Activated naive CD4-positive, alpha-beta T cell treated with anti-CD3 and anti-CD28 coated beads for 36 hours (primary cell): ENCODE results near the gene GALK1. TPM values are rescaled to one million over a fixed set of nuclear protein-coding genes. Genes with fewer than 3 reads are reported as not detected.

ENCODE experiments used
- CTCF ChIA-PET: fragments of 350-600 bp; sonication (Branson Sonifier 250); formaldehyde crosslinking; loops from one replicate; lab custom pipeline; 2021; ENCODE audit warnings: antibody characterized with exemption; lab: Charles Lee
- DNase-seq: peaks from one replicate; pipeline ENCODE4 v3.0.0-alpha.2; 2020
- H3K27ac Mint-ChIP-seq: one replicate; pipeline ENCODE4 v1.8.0; 2021; ENCODE audit warnings: mild to moderate bottlenecking, mixed read lengths
- H3K27me3 Mint-ChIP-seq: one replicate; pipeline ENCODE4 v1.8.0; 2021; ENCODE audit warnings: low read depth, mixed read lengths
- H3K36me3 Mint-ChIP-seq: one replicate; pipeline ENCODE4 v1.8.0; 2021; ENCODE audit warnings: low read depth, mixed read lengths
- H3K4me1 Mint-ChIP-seq: one replicate; pipeline ENCODE4 v1.8.0; 2021; ENCODE audit warnings: low read depth, mixed read lengths
- H3K4me3 Mint-ChIP-seq: one replicate; pipeline ENCODE4 v1.8.0; 2021; ENCODE audit warnings: mild to moderate bottlenecking, moderate library complexity, mixed read lengths
- H3K9me3 Mint-ChIP-seq: one replicate; pipeline ENCODE4 v1.8.0; 2021; ENCODE audit warnings: mixed read lengths
- intact Hi-C: fragments of 100-400 bp; cut with micrococcal nuclease; formaldehyde crosslinking; loops from one replicate; pipeline ENCODE4 v1.15.1; 2023
- total RNA-seq, 2 experiments: library from RNA; stranded (reverse); gene quantifications; one replicate each; pipeline ENCODE4 v1.2.3, GENCODE V29; 2021

The GALK1 gene
- total RNA-seq, 2 experiments from 2014 or later = 48.7 to 50.2 TPM

GRCh38 chr17:75806822-75807500 is 42.0 kb upstream of the GALK1 start:
- CTCF ChIA-PET = interaction anchor here (0.6 kb wide), 1 partner anchor 11 kb away, joined by 4 read pairs; no protein-coding TSS in a partner anchor
- peaks cover 16% of the 10 kb centered on the region for H3K4me1 Mint-ChIP-seq
- H3K27ac Mint-ChIP-seq = no peak overlapping the region
- no peaks in the 10 kb centered on the region for H3K36me3 Mint-ChIP-seq
- no peak for DNase-seq
- no peak overlapping the region for H3K4me3 Mint-ChIP-seq
- no peaks in the 10 kb centered on the region for H3K27me3 Mint-ChIP-seq
- no peaks in the 10 kb centered on the region for H3K9me3 Mint-ChIP-seq
- intact Hi-C loops = no loop called here

- no peak overlapping the region for H3K4me3 Mint-ChIP-seq
- intact Hi-C loops = no loop called here
- no peaks in the 10 kb centered on the region for H3K9me3 Mint-ChIP-seq
- peaks cover 5% of the 10 kb centered on the region for H3K36me3 Mint-ChIP-seq
- no peak for DNase-seq
- H3K27me3 Mint-ChIP-seq = no peaks in the 10 kb centered on the region
- H3K27ac Mint-ChIP-seq = no peak overlapping the region
- CTCF ChIA-PET = interaction anchor here (0.6 to 1.7 kb wide), 5 partner anchors 23 to 654 kb away, joined by 3 to 5 read pairs (median 3); no protein-coding TSS in a partner anchor
- H3K4me1 Mint-ChIP-seq = peaks cover 16% of the 10 kb centered on the region
Measured at GRCh38 chr17:75803883-75804282, 38.9 kb upstream of the GALK1 start.

GRCh38 chr17:75799402-75799801 is 34.4 kb upstream of the GALK1 start:
- no peaks in the 10 kb centered on the region for H3K9me3 Mint-ChIP-seq
- H3K4me1 Mint-ChIP-seq = peaks cover 14% of the 10 kb centered on the region
- CTCF ChIA-PET = interaction anchor here (0.9 to 1.7 kb wide), 3 partner anchors 12 to 48 kb away, joined by 4 to 5 read pairs (median 4); no protein-coding TSS in a partner anchor
- no peak overlapping the region for H3K4me3 Mint-ChIP-seq
- H3K27me3 Mint-ChIP-seq = no peaks in the 10 kb centered on the region
- intact Hi-C loops = no loop called here
- H3K27ac Mint-ChIP-seq = no peak overlapping the region
- H3K36me3 Mint-ChIP-seq = peaks cover 7% of the 10 kb centered on the region
- DNase-seq = no peak

- no peaks in the 10 kb centered on the region for H3K9me3 Mint-ChIP-seq
- H3K4me1 Mint-ChIP-seq = peaks cover 24% of the 10 kb centered on the region
- no peak overlapping the region for H3K27ac Mint-ChIP-seq
- intact Hi-C loops = no loop called here
- DNase-seq = no peak
- CTCF ChIA-PET = interaction anchor here (0.7 to 1.6 kb wide), 7 partner anchors 9 to 482 kb away, joined by 3 to 7 read pairs (median 3); partner anchors contain the start of gene TRIM65
- no peaks in the 10 kb centered on the region for H3K27me3 Mint-ChIP-seq
- no peak overlapping the region for H3K4me3 Mint-ChIP-seq
- peaks cover 14% of the 10 kb centered on the region for H3K36me3 Mint-ChIP-seq
Measured at GRCh38 chr17:75795820-75796607, 31.0 kb upstream of the GALK1 start.

GRCh38 chr17:75793460-75793859 is 28.5 kb upstream of the GALK1 start:
- Mint-ChIP-seq H3K4me1 (peaks cover 28% of the 10 kb centered on the region), H3K36me3 (peaks cover 8% of the 10 kb centered on the region), H3K4me3 (no peak overlapping the region), H3K27me3 (no peaks in the 10 kb centered on the region), H3K27ac (peak overlapping the region; percentile 3), H3K9me3 (no peaks in the 10 kb centered on the region)
- CTCF ChIA-PET = interaction anchor here (0.5 to 1.0 kb wide), 3 partner anchors 8 to 194 kb away, joined by 3 read pairs; no protein-coding TSS in a partner anchor
- no peak for DNase-seq
- intact Hi-C loops = no loop called here

- DNase-seq = no peak
- H3K4me1 Mint-ChIP-seq = peaks cover 38% of the 10 kb centered on the region
- peaks cover 8% of the 10 kb centered on the region for H3K36me3 Mint-ChIP-seq
- no peak overlapping the region for H3K27ac Mint-ChIP-seq
- CTCF ChIA-PET = interaction anchor here (0.6 to 1.1 kb wide), 3 partner anchors 36 to 88 kb away, joined by 3 to 4 read pairs (median 3); partner anchors contain the start of gene TRIM47
- no peaks in the 10 kb centered on the region for H3K9me3 Mint-ChIP-seq
- no peak overlapping the region for H3K4me3 Mint-ChIP-seq
- no peaks in the 10 kb centered on the region for H3K27me3 Mint-ChIP-seq
- intact Hi-C loops = no loop called here
Measured at GRCh38 chr17:75791254-75791653, 26.3 kb upstream of the GALK1 start.

- Mint-ChIP-seq H3K9me3 (no peaks in the 10 kb centered on the region), H3K36me3 (peaks cover 1% of the 10 kb centered on the region), H3K27me3 (no peaks in the 10 kb centered on the region), H3K4me3 (peak overlapping the region; percentile 90), H3K4me1 (peaks cover 45% of the 10 kb centered on the region), H3K27ac (peak overlapping the region; percentile 100)
- intact Hi-C loops = loop anchor here (2.0 to 10.0 kb wide), 4 partner anchors 48 to 730 kb away; partner anchors contain the start of genes GGA3, MRPS7 and SUMO2
- CTCF ChIA-PET = interaction anchor here (0.6 to 3.3 kb wide), 7 partner anchors 9 to 45 kb away, joined by 3 to 18 read pairs (median 6); partner anchors contain the start of gene GALK1
- DNase-seq = peak; percentile 93
Measured at GRCh38 chr17:75785016-75785890, 20.3 kb upstream of the GALK1 start.

- Mint-ChIP-seq H3K4me1 (peaks cover 51% of the 10 kb centered on the region), H3K9me3 (no peaks in the 10 kb centered on the region), H3K4me3 (peak within 1 kb of the TSS; percentile 90), H3K27me3 (peaks cover 2% of the 10 kb centered on the region), H3K36me3 (peaks cover 3% of the 10 kb centered on the region), H3K27ac (peak within 1 kb of the TSS; percentile 100)
- CTCF ChIA-PET = interaction anchor here (1.3 to 2.7 kb wide), 3 partner anchors 20 to 42 kb away, joined by 3 to 17 read pairs (median 7); partner anchors contain the start of gene GALK1
- intact Hi-C loops = loop anchor here (1.0 to 10.0 kb wide), 13 partner anchors 8 to 730 kb away; partner anchors contain the start of genes ACOX1, GGA3, MRPS7 and RECQL5
- peak; percentile 98 for DNase-seq
Measured at GRCh38 chr17:75784473-75785015, 19.6 kb upstream of the GALK1 start, which contains the start of gene UNK. Gene UNK, plus strand, starts transcription at chr17:75784806. Its CDS starts 75 bp downstream, at chr17:75784881.

GRCh38 chr17:75783803-75784472 is 18.9 kb upstream of the GALK1 start:
- peaks cover 49% of the 10 kb centered on the region for H3K4me1 Mint-ChIP-seq
- CTCF ChIA-PET = interaction anchor here (0.6 to 2.7 kb wide), 11 partner anchors 11 to 278 kb away, joined by 3 to 17 read pairs (median 4); partner anchors contain the start of gene GALK1
- intact Hi-C loops = loop anchor here (1.0 to 10.0 kb wide), 13 partner anchors 8 to 731 kb away; partner anchors contain the start of genes ACOX1, GGA3, MRPS7 and RECQL5

GRCh38 chr17:75783069-75783783 is 18.2 kb upstream of the GALK1 start:
- Mint-ChIP-seq H3K27me3 (peaks cover 3% of the 10 kb centered on the region), H3K36me3 (peaks cover 11% of the 10 kb centered on the region), H3K4me3 (peak overlapping the region; percentile 90), H3K4me1 (peaks cover 50% of the 10 kb centered on the region), H3K9me3 (no peaks in the 10 kb centered on the region), H3K27ac (peak overlapping the region; percentile 100)
- DNase-seq = no peak
- CTCF ChIA-PET = interaction anchor here (0.6 to 2.7 kb wide), 18 partner anchors 10 to 729 kb away, joined by 3 to 17 read pairs (median 4); partner anchors contain the start of gene GALK1
- intact Hi-C loops = loop anchor here (5.0 to 10.0 kb wide), 4 partner anchors 409 to 732 kb away; partner anchors contain the start of genes GGA3, MRPS7 and SUMO2

More at GRCh38 chr17:75783803-75784472, 18.9 kb upstream of the GALK1 start:
- H3K27ac Mint-ChIP-seq = peak overlapping the region; percentile 100
- peak; percentile 43 for DNase-seq
- peak overlapping the region; percentile 90 for H3K4me3 Mint-ChIP-seq
- H3K9me3 Mint-ChIP-seq = no peaks in the 10 kb centered on the region
- H3K27me3 Mint-ChIP-seq = peaks cover 3% of the 10 kb centered on the region
- H3K36me3 Mint-ChIP-seq = peaks cover 4% of the 10 kb centered on the region
